Measurements from ENCODE around the gene FTSJ1. TPM values are rescaled to one million over a fixed set of nuclear protein-coding genes. Genes with fewer than 3 reads are reported as not detected.

FTSJ1 gene
- polyA plus RNA-seq, 3 donors = 36.6 to 44.3 (median 40.4) TPM

- Histone ChIP-seq H3K79me2 (ENCODE audit: insufficient read depth, low read length) (no peaks in the 10 kb centered on the region), H2AFZ (ENCODE audit: insufficient read depth, low read depth, low read length, poor library complexity, severe bottlenecking) (no peak overlapping the region), H4K20me1 (ENCODE audit: insufficient read depth, low read length) (no peaks in the 10 kb centered on the region), H3K4me3 (replicated peaks in 1 of 3; ENCODE audit: low read depth in 2 of 3, low read length in 3 of 3) (no peak overlapping the region), H3K27ac (ENCODE audit: low read depth in 1 of 2, low read length in 2 of 2) (no peak overlapping the region), H3K27me3 (ENCODE audit: control insufficient read depth in 2 of 2, insufficient read depth in 2 of 2, low read length in 2 of 2) (no peaks in the 10 kb centered on the region), H3K9me3 (replicated peaks in 1 of 2; ENCODE audit: control insufficient read depth in 1 of 2, insufficient read depth in 1 of 2, low read length in 2 of 2) (no peaks in the 10 kb centered on the region), H3K36me3 (replicated peaks in 1 of 2; ENCODE audit: control insufficient read depth in 1 of 2, insufficient read depth in 2 of 2, low read length in 2 of 2) (no peaks in the 10 kb centered on the region), H3K9ac (ENCODE audit: insufficient read depth, low read length, poor library complexity, severe bottlenecking) (no peak overlapping the region), H3K4me1 (ENCODE audit: control insufficient read depth in 1 of 2, insufficient read depth in 2 of 2, low read length in 2 of 2) (no peaks in the 10 kb centered on the region), H3K4me2 (replicated peaks; ENCODE audit: extremely low read depth, low read length, poor library complexity, severe bottlenecking) (no peak overlapping the region)
- Mint-ChIP-seq H3K9me3 (peaks cover 0 to 5% (median 2%) of the 10 kb centered on the region in 7 donors), H3K27ac (no peak overlapping the region), H3K36me3 (no peaks in the 10 kb centered on the region), H3K4me3 (no peak overlapping the region), H3K4me1 (no peaks in the 10 kb centered on the region), H3K27me3 (ENCODE audit: low read depth in 3 of 3) (peaks cover 0 to 4% (median 2%) of the 10 kb centered on the region in 3 donors)
- no peak for TF ChIP-seq CTCF (IDR thresholded peaks at IDR 0.05)
- DNase-seq = no peak
- intact Hi-C loops (cut with micrococcal nuclease) = no loop called here
Measured at GRCh38 chrX:48450076-48450475, 25.9 kb upstream of the FTSJ1 start.

GRCh38 chrX:48451708-48452107 lies 24.3 kb upstream of the FTSJ1 start:
- Histone ChIP-seq H3K9me3 (replicated peaks in 1 of 2; ENCODE audit: control insufficient read depth in 1 of 2, insufficient read depth in 1 of 2, low read length in 2 of 2) (no peaks in the 10 kb centered on the region), H3K4me2 (replicated peaks; ENCODE audit: extremely low read depth, low read length, poor library complexity, severe bottlenecking) (no peak overlapping the region), H3K36me3 (replicated peaks in 1 of 2; ENCODE audit: control insufficient read depth in 1 of 2, insufficient read depth in 2 of 2, low read length in 2 of 2) (no peaks in the 10 kb centered on the region), H3K4me3 (replicated peaks in 1 of 3; ENCODE audit: low read depth in 2 of 3, low read length in 3 of 3) (no peak overlapping the region), H3K4me1 (ENCODE audit: control insufficient read depth in 1 of 2, insufficient read depth in 2 of 2, low read length in 2 of 2) (no peaks in the 10 kb centered on the region), H3K27ac (ENCODE audit: low read depth in 1 of 2, low read length in 2 of 2) (no peak overlapping the region), H3K79me2 (ENCODE audit: insufficient read depth, low read length) (no peaks in the 10 kb centered on the region), H2AFZ (ENCODE audit: insufficient read depth, low read depth, low read length, poor library complexity, severe bottlenecking) (no peak overlapping the region), H4K20me1 (ENCODE audit: insufficient read depth, low read length) (no peaks in the 10 kb centered on the region), H3K27me3 (ENCODE audit: control insufficient read depth in 2 of 2, insufficient read depth in 2 of 2, low read length in 2 of 2) (no peaks in the 10 kb centered on the region), H3K9ac (ENCODE audit: insufficient read depth, low read length, poor library complexity, severe bottlenecking) (no peak overlapping the region)
- no peak overlapping the region for H3K4me3 Mint-ChIP-seq
- H3K27me3 Mint-ChIP-seq (ENCODE audit: low read depth in 3 of 3) = peaks cover 0 to 5% (median 2%) of the 10 kb centered on the region in 3 donors
- intact Hi-C loops (cut with micrococcal nuclease) = no loop called here
- H3K27ac Mint-ChIP-seq = no peak overlapping the region
- no peaks in the 10 kb centered on the region for H3K4me1 Mint-ChIP-seq
- TF ChIP-seq CTCF (IDR thresholded peaks at IDR 0.05) = no peak
- H3K9me3 Mint-ChIP-seq = peaks cover 0 to 5% (median 2%) of the 10 kb centered on the region in 7 donors
- no CpG with 5 or more reads among the region's 4 CpGs for WGBS (ENCODE audit: insufficient coverage)
- no peak for DNase-seq
- H3K36me3 Mint-ChIP-seq = no peaks in the 10 kb centered on the region

Measured in CD14-positive monocyte (primary cell).